Gastroesophageal sphincter (tissue), 3 donors: ENCODE results near the gene FUT9.

ENCODE experiments used
- POLR2A ChIP-seq, 2 donors: fragments of 450-650 bp; IDR thresholded peaks; one replicate each; pipeline ENCODE4 v1.6.1; 2017; ENCODE audit warnings: antibody characterized with exemption in 2 of 2, mild to moderate bottlenecking in 2 of 2, moderate library complexity in 1 of 2
- POLR2AphosphoS5 ChIP-seq: sonication (generic); formaldehyde crosslinking; IDR thresholded peaks from one replicate; pipeline ENCODE4 v1.6.1; 2017; ENCODE audit warnings: antibody characterized with exemption
- TF ChIP-seq, protein P1 (sequence below), 4 experiments: fragments of 200-600 bp in 2 of 4; fragments of 450-650 bp in 2 of 4; sonication (generic) in 1 of 4; IDR thresholded peaks; one replicate each; pipeline ENCODE4 v1.5.1; 2017 to 2019; ENCODE audit warnings: antibody characterized with exemption in 4 of 4, mild to moderate bottlenecking in 2 of 4, moderate library complexity in 2 of 4

DNA sequence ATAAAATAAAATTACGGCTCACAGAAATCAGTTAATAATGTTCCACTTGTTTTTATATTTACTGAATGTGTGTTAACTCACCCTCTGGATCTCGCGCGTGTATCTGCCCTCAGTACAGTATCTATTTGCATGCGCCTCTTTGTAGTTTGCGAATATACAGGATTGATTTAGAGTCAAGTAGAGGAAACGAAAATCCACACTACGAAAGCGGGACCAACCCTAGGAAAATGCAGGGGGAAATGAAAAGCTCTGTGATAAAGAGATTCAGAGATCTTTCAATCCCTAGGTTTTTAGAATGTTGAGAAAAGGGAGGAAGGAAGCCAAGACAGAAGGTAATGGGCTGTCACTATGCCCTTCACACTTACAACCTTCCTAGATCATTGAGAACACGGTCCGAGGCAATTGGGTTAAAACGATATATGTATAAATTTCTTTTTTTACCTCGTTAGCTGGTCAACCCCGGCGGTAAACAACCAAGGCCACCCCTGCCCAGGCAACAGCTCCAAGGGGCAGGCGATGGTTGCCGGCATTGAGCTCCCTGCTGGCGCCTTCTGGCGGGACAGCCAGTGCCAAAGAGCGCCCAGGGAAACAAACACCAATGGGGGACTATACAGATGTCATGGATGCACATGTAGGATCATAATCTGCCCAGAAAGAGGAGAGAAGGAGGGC lies 792 bp upstream of the FUT9 start:
- TF ChIP-seq, protein P1, sequence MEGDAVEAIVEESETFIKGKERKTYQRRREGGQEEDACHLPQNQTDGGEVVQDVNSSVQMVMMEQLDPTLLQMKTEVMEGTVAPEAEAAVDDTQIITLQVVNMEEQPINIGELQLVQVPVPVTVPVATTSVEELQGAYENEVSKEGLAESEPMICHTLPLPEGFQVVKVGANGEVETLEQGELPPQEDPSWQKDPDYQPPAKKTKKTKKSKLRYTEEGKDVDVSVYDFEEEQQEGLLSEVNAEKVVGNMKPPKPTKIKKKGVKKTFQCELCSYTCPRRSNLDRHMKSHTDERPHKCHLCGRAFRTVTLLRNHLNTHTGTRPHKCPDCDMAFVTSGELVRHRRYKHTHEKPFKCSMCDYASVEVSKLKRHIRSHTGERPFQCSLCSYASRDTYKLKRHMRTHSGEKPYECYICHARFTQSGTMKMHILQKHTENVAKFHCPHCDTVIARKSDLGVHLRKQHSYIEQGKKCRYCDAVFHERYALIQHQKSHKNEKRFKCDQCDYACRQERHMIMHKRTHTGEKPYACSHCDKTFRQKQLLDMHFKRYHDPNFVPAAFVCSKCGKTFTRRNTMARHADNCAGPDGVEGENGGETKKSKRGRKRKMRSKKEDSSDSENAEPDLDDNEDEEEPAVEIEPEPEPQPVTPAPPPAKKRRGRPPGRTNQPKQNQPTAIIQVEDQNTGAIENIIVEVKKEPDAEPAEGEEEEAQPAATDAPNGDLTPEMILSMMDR (IDR thresholded peaks at IDR 0.05), result no peak
- TF ChIP-seq POLR2A (IDR thresholded peaks at IDR 0.05), result no peak
- TF ChIP-seq POLR2AphosphoS5, result no peak
